GM19455 (cell line): ENCODE results near the gene KCNN4.

Experiments used
- ATAC-seq: cut with Tn5 transposase; IDR thresholded peaks from one replicate; pipeline ENCODE4 v1.9.1; 2021; ENCODE audit not compliant: unreplicated experiment

The KCNN4 gene

DNA sequence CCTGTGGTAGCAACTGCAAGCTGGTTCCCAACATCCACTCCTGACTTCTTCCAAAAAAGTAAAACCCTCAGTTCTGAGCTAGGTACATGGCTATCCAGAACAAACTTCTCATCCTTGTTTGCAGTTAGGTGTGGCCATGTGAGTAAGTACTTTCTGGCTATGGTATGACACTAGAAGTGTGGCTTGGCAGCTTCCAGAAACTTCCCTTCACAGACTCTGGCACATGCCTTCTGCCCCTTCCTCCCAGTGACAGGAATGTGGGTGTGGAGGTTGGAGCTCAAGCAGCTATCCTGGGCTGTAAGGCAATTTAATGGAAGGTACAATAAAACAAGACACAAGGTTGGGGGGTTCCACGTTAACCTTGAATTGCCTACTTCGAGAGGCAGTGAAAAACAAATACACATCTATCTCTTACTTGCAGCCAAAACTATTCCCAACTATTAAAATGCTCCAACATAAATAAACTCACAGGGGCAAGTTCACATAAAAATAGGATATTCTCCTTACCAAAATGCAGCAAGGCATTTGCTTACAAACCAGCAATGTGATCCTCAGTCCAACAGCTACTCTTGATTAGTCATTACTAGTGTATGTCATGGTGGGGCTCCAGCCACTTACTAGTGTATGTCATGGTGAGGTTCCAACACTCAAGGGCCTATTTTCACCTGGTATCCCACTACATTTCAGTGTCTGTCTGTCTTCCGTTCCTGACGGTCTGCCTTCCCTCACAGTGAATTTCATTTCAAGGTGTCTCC is 29.1 kb downstream of the KCNN4 start:
- no peak for ATAC-seq

DNA sequence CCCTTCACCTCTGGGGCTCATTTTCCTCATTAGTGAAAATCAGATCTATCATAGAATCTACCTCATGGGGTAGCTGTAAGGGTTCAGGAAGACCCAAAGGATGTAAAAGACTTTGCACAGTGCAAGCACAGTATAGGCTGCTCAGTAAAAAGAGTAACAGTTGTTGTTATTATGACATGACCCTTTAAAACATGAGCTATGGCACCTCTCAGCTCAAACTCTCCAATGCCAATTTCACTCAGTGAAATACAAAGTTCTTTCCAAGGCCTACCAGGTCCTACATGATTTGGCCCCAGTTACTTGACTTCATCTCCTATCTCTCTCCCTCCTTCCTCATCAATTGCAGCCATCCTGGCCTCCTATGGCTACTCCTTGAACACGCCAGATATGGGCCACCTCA is 30.9 kb downstream of the KCNN4 start:
- no peak for ATAC-seq

DNA sequence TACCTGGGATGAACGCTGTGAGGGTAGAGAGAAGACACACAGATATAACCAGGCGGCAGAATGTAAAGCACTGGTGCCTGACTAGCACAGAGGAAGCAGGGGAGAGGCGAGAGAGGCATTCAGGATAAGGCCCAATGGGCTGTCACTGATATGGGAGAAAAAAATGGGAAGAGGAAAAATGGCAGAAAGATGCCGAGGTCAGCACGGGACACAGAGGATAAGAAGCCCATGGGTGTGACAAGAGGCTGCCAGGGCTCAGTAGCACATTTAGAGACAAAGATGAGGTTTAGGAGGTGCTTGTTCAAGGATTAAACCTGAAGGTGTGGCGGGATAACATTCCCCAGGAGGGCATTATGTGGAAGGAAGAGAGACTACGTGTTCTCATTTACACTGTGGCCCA is 31.6 kb downstream of the KCNN4 start:
- ATAC-seq, result no peak

DNA sequence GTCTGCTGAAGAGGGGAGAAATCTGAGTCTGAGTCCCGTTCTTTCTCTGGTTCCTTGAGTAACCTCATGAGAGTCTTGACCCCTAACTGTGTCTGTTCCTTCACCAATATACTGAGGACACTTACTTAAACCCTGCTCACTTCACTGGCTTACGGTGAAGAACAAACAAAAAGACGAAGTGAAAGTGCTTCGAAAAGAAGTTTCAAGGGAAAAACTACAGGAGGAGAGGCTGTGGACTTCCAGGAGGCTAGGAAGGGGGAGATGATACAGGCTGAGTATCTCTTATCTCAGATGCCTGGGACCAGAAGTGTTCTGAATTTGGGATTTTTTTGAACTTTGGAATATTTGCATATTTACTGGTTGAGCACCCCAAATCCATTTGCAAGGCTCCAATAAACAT is 32.1 kb downstream of the KCNN4 start:
- no peak for ATAC-seq

DNA sequence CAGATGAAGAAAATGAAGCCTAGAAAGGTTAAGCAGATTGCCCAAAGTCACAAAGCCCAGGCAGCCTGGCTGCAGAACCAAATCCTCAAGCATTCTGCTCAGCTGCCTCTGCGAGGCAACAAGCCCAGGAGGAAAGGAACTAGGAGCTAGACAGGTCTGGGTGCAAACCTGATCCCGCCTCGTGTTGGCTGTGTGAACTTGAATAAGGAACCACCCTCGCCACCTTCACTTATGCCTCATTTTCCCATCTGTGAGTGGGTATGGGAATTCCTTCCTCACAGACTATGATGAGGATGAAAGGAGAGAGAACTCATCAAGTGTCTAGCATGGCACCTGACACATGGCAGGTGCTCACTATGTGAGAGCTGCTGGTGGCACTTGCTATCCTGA is 32.6 kb downstream of the KCNN4 start:
- no peak for ATAC-seq

DNA sequence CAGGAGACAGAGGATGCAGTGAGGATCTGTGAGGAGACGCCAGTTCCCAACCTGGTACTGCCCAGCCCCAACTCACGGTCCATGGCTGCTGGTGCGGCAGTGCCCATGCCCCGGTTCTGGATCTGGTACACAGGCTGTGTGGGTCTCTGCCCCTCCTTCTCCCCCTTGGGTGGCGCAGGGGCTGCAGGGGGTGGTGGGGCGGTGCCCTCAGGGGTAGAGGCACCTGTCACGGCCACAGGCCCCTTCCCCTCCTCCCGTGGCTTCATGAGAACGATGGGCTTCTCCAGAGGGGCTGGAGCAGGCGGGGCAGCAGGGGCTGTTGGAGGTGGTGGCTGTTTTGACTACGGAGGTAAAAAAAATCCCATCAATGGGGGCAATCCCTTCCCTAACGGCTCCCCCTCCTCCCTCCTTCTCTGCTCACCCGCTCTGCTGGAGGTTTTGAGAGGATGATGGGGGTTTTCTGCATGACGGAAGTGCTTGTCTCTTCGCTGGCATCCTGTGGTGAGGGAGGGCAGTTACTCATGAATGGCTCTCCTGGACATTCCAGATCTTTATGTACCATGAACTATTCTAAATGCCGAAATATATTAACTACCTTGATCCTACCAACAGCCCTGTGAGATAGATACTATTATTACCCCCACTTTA is 33.1 kb downstream of the KCNN4 start:
- no peak for ATAC-seq

DNA sequence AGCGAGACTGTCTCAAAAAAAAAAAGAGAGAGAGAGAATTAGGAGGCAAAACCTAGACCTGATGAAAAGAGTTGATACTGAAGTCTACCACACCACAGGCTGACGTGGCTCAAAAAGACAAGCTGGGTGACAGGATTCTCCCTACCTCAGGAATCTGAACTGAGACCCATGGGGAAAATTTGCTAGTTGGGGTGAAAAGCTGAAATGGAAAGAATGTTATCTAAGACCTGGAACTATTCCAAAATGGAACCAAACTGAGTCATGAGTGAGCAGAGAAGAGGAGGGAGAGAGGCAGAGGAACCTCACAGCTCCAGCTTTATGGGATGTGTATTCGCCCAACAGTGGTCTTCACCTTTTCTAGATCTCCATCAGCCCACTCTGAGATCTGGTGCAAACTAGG is 37.7 kb downstream of the KCNN4 start:
- no peak for ATAC-seq

DNA sequence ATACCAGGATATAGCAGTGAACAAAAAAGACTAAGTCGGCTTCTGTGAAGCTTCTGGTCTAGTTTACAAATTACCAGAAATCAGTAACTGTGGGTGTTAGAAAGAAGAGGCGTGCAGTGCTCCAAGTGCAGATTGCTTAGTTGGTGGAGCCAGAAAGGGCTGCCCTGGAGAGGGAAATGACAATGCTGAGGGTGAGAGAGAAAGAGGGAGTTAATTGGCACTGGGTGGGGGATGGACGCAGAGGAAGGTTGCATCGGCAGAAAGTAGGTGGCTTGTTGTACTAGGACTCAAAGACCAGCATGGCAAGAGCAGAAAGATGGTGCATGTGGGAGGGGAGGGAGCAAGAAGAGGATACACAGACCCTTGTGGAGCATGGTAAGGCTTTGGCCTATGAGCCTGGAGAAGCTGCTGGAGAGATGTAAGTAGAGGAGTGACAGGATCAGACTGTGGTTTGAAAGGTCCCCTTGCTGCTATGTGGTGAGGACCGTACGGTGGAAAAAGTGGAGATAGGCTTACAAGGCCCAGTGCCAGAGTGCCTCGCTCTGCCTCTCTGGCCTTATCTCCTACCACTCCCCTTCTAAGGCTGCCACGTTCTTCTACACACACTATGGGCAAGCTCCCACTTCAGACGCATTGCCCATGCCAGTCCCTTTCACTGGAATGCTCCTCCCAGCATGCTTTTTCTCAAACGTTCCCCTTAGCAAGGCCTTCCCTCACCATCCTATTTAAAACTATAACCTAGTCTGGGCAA is 39.5 kb downstream of the KCNN4 start:
- ATAC-seq, result no peak

DNA sequence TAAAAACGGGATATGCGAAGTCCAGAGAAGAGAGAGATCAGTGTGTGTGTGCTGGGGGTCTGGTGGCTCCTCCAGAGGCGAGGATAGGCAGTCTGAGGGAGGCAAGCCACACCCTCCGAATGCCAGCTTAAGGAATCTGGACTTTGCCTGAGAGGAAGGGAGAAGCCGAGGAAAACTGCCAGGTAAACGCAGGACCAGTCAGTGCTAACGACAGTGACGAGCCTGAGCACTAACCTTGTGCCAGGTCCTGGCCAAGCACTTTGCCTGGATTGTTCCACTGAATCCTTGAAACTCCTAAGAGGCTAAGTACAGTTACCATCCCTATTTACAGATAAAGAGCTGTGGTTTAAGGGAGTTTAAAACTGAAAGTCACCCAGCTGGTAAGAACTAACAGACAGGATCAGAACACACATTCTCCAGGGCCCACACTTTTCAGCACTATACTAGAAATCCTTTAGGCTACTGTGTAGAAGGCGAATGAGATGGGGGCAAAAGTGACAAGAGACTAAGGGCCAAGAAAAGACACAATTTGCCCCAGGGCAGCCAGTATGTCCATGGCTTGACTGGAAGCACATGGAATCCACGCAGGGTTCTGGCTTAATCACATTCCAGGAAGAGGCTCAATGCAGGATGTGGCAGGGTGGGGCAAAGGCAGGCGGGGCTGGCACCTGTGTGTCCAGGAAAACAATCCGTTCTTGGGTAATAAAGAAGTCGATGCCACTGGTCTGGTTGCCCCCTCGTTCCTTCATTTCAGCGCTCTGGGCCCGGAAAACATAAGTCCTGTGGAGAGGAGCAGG is 41.1 kb downstream of the KCNN4 start:
- ATAC-seq, result no peak

DNA sequence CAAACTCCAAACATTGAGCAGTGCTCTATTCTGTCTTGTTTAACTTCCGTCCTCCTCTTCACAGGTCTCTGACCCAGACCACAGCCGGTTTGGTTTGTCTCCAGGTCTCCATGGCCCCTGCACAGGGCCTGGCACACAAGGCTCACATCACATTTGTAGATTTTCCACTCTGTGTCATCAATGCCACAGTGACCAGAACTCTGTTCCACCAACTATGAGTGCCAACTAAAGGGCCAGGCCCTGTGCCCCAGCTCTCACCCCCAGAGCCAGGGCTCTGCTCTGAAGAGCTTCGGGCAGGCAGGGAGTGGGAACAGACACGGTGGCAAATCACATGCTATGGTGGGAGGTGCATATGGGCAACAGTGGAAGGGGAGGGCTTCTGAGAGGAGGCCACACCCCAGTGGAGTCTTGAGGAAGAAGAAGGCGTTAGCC is 42.0 kb downstream of the KCNN4 start:
- ATAC-seq, result no peak

DNA sequence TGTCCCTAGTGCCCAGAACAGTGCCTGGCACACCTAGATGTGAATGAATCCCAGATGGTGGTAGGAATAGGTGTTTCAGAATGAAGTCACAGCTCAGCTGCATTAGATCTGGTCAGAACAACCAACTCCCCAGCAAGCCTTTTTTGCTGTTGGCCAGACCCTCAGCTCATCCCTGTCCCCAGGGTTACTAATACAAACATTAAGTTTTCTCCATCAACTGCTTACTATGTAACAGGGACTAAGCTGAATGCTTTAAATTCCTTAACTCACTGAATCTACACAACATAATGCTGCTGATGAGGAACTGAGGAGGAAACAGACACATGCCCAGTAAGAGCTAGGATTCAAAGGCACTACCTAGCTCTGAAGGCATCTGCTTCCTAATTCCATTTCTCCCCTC is 44.8 kb downstream of the KCNN4 start:
- ATAC-seq, result no peak

DNA sequence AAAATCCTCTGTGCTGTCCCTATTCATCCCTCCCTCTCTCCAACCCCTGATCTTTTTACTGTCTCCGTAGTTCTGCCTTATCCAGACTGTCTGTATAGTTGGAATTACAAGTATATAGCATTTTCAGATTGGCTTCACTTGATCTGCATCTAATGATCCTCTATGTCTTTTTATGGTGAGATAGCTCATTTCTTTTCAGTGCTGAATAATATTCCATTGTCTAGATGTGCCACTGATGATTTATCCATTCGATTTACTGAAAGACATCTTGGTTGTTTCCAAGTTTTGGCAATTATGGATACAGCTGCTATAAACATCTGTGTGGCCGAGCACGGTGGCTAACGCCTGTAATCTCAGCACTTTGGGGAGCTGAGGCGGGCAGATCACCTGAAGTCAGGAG is 45.8 kb downstream of the KCNN4 start:
- no peak for ATAC-seq

DNA sequence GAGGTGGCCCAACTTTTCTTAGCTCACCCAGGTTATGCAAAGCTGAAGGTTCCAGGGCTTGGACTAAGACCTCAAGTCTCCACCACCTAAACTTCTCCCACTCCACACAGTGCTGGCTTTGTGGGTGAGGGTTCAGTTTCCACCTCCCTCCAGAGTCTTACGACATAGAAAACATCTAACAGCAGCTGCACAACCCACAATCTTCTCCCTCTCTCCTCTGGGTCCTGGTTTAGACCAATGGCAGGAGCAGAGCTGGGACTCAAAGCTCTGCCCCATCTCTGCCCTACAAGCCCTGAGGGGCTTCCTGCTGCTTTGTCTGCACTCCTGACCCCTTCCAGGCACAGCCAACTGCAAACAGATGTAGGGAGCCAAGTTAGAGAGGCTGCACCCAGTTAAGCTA is 48.9 kb downstream of the KCNN4 start:
- no peak for ATAC-seq

DNA sequence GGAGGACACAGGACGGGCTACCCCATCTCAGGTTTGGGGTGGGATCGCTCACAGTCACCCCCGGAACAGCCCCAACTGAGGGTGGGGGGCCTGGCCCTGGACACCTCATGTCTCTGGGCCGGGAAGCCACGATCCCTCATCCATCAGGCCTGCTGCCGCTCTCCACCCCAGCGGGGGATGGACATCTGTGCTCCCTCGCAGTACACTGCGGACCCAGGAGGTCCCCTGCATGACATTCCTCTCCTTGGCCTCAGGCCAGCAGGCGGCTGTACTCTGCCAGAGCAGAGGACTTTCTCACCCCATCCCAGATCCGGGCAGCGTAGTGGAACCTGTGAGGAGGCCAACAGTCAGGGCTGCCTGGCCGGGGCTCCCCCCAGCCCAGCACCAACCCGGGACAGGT is 49.4 kb downstream of the KCNN4 start:
- no peak for ATAC-seq

DNA sequence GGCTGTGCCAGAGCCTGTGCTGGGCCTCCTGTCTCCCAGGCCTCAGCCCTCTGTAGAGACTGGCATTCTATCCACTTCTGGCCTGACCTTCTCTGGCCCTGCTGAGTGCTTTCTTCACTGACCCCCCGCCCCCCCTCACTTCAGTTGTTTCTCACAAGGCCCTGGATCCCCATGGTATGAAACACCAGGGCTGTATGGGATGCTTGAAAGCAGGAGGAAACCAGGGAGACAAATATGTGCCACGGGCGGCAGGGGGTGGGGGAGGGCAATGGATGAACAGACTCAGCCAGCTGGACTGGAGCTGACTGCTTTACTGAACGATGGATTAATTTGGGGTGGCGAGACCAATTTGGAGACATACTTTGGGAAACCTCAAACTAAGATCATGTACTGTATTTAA is 50.9 kb downstream of the KCNN4 start:
- ATAC-seq, result no peak

DNA sequence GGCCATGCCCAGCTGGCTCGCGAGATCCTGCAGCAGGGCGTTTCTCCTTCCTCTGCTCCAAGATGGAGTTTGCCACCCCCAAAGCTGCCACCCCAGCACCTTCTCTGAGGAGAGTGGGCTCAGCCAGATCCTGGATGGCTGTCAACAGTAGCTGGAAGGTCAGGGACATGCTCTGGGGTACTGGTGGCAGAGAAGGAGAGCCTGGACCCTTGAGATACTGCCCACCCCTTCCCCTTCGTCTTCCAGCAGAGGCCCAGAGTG is 53.2 kb downstream of the KCNN4 start:
- no peak for ATAC-seq

DNA sequence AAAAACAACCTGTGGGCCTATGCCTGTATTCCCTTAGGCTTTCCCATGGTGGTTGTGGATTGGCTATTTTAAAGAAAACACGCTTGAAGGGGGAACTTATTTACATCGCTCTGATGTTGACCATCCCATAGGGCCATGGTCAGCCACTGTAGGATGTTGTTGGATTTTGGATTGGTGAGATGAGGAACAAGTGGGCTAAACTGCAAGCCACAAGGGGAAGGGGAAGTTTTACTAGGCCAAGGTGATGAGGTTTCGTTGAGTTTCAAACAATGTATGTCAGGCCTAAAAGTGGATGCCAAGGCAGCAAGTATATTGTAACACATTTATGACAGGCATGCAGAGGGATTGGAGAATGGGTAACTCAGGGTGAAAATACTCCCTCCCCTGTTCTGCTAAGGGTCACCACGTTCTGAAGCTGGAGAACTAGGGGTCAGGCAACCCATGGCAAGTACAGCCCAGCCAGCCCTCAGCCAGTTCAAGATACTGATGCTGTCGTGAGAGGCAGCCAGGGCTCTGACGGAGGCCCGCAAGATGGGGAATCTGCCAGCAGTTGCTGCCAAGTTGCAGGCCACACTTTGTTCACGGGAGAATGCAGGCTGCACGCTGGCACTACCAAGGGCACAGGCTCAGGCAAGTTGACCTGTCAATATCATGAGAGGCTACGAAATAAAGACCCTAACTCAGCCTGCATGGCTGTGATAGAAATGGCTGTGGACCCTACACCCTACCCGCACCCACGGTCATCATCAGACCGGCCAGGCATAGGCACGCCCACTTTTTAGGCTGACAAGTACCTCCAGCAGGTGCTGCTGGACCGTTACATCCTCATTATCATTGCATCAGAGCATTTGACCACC is 53.8 kb downstream of the KCNN4 start:
- no peak for ATAC-seq

DNA sequence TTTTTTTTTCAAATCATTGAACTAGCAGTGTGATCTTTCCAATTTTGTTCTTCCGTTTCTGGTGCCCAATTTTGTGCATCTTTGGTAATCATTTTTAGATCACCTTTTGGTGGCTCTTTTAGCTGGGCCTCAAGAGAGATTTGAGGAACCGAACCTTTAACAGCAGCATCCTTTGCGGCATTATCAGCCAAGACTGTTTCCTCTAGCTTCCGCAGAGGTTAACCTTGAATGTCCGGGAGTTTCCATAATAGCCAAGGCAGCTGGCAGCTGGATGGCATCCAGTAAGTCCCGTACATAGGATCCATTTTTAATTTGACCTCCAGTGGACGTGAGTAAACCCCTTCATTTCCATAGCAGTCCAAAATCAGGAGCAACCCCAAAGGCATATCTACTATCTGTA is 55.3 kb downstream of the KCNN4 start:
- ATAC-seq, result no peak

DNA sequence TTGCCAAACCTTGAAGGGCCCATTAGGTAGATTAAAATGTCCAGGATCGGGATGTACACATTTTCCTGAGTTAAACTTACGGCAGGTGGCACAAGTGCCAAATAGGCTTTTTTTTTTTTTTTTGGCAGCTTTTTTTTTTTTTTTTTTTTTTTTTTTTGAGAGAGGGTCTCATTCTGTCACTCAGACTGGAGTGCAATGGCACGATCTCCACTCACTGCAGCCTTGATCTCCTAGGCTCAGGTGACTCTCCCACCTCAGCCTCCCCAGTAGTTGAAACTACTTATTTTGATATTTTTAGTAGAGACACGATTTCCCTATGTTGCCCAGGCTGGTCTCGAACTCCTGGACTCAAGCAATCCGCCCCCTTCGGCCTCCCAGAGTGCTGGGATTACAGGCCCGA is 55.9 kb downstream of the KCNN4 start:
- ATAC-seq, result no peak

DNA sequence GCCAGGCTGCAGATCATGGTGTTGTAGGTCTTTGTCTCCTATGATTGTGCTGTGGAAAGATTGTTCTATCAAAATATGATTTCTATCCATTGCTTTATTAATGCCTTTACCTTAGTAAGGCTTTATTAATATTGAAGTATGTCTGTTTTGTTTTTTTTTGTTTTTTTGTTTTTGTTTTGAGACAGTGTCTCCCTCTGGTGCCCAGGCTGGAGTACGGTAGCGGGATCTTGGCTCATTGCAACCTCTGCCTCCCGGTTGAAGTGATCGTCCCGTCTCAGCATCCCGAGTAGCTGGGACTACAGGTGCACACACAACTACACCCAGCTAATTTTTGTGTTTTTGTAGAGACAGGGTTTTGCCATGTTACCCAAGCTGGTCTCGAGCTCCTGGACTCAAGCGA is 57.2 kb downstream of the KCNN4 start:
- ATAC-seq, result no peak
